Liver (tissue), 3 donors: ENCODE data around the gene CLEC4G.
"Not testable (repeated sequence)": the region's sequence is repeated elsewhere in the genome, so short reads cannot be mapped to it uniquely, and the experiment has no call there.

Experiments used
- EGR1 ChIP-seq, 2 donors: IDR thresholded peaks; 2 replicates each; pipeline ENCODE4 v1.6.1; 2016 to 2018; ENCODE audit warnings: antibody characterized with exemption in 2 of 2, low read depth in 2 of 2
- GABPA ChIP-seq, 2 donors: IDR thresholded peaks in 1 of 2; conservative IDR thresholded peaks in 1 of 2; 2 replicates each; pipeline ENCODE4 v1.6.1; 2016; ENCODE audit warnings: antibody characterized with exemption in 2 of 2, mild to moderate bottlenecking in 1 of 2, moderate library complexity in 1 of 2
- SP1 ChIP-seq: IDR thresholded peaks from 2 replicates; pipeline ENCODE4 v1.6.1; 2018; ENCODE audit warnings: antibody characterized with exemption, mild to moderate bottlenecking
- TAF1 ChIP-seq: conservative IDR thresholded peaks from 2 replicates; pipeline ENCODE4 v1.6.1; 2016; ENCODE audit warnings: antibody characterized with exemption, mild to moderate bottlenecking
- TF ChIP-seq, protein P1 (sequence below): fragments of 150-350 bp; IDR thresholded peaks from 2 replicates; pipeline ENCODE4 v1.5.1; 2017; ENCODE audit warnings: improper control_type of control experiment, low read depth, low read length; ENCODE audit not compliant: missing input control
- TF ChIP-seq, protein P2 (sequence below): IDR thresholded peaks from 2 replicates; pipeline ENCODE4 v1.6.1; 2016; ENCODE audit warnings: antibody characterized with exemption
- TF ChIP-seq, protein P3 (sequence below): IDR thresholded peaks from 2 replicates; pipeline ENCODE4 v1.6.1; 2016; ENCODE audit warnings: antibody characterized with exemption, mild to moderate bottlenecking
- TF ChIP-seq, protein P4 (sequence below): IDR thresholded peaks from 2 replicates; pipeline ENCODE4 v1.6.1; 2016; ENCODE audit warnings: antibody characterized with exemption
- donor health status: healthy.
- donor health status: healthy.

DNA sequence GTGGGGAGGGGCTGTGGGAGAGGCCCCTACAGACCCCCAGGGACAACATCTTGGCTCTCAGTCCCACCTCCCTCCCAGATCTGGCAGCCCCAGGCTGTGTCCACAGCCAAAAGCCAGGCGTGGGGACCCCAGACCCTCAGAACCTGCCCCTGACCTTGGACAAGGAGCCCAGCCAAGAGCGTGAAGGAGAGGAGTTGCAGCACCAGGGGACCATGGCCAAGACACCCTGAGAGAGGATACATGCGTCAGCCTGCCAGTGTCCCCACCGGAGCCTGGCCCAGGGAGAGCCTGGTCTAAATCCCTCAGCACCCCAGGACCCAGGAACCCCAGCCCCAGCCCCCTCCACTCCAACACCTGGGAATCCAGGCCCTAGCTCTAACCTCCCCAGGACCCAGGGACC, 14.4 kb upstream of the CLEC4G start:
- not testable (repeated sequence) for TF ChIP-seq SP1; TAF1; GABPA (IDR thresholded peaks at IDR 0.05 in 1 of 2, conservative IDR thresholded peaks at IDR 0.05 in 1 of 2); EGR1 (IDR thresholded peaks at IDR 0.05; ENCODE audit: low read depth in 2 of 2)
- TF ChIP-seq, protein P1, sequence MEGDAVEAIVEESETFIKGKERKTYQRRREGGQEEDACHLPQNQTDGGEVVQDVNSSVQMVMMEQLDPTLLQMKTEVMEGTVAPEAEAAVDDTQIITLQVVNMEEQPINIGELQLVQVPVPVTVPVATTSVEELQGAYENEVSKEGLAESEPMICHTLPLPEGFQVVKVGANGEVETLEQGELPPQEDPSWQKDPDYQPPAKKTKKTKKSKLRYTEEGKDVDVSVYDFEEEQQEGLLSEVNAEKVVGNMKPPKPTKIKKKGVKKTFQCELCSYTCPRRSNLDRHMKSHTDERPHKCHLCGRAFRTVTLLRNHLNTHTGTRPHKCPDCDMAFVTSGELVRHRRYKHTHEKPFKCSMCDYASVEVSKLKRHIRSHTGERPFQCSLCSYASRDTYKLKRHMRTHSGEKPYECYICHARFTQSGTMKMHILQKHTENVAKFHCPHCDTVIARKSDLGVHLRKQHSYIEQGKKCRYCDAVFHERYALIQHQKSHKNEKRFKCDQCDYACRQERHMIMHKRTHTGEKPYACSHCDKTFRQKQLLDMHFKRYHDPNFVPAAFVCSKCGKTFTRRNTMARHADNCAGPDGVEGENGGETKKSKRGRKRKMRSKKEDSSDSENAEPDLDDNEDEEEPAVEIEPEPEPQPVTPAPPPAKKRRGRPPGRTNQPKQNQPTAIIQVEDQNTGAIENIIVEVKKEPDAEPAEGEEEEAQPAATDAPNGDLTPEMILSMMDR, result not testable (repeated sequence)
- TF ChIP-seq, protein P2, sequence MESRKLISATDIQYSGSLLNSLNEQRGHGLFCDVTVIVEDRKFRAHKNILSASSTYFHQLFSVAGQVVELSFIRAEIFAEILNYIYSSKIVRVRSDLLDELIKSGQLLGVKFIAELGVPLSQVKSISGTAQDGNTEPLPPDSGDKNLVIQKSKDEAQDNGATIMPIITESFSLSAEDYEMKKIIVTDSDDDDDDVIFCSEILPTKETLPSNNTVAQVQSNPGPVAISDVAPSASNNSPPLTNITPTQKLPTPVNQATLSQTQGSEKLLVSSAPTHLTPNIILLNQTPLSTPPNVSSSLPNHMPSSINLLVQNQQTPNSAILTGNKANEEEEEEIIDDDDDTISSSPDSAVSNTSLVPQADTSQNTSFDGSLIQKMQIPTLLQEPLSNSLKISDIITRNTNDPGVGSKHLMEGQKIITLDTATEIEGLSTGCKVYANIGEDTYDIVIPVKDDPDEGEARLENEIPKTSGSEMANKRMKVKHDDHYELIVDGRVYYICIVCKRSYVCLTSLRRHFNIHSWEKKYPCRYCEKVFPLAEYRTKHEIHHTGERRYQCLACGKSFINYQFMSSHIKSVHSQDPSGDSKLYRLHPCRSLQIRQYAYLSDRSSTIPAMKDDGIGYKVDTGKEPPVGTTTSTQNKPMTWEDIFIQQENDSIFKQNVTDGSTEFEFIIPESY, result not testable (repeated sequence)
- TF ChIP-seq, protein P3, sequence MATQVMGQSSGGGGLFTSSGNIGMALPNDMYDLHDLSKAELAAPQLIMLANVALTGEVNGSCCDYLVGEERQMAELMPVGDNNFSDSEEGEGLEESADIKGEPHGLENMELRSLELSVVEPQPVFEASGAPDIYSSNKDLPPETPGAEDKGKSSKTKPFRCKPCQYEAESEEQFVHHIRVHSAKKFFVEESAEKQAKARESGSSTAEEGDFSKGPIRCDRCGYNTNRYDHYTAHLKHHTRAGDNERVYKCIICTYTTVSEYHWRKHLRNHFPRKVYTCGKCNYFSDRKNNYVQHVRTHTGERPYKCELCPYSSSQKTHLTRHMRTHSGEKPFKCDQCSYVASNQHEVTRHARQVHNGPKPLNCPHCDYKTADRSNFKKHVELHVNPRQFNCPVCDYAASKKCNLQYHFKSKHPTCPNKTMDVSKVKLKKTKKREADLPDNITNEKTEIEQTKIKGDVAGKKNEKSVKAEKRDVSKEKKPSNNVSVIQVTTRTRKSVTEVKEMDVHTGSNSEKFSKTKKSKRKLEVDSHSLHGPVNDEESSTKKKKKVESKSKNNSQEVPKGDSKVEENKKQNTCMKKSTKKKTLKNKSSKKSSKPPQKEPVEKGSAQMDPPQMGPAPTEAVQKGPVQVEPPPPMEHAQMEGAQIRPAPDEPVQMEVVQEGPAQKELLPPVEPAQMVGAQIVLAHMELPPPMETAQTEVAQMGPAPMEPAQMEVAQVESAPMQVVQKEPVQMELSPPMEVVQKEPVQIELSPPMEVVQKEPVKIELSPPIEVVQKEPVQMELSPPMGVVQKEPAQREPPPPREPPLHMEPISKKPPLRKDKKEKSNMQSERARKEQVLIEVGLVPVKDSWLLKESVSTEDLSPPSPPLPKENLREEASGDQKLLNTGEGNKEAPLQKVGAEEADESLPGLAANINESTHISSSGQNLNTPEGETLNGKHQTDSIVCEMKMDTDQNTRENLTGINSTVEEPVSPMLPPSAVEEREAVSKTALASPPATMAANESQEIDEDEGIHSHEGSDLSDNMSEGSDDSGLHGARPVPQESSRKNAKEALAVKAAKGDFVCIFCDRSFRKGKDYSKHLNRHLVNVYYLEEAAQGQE, result not testable (repeated sequence)
- TF ChIP-seq, protein P4, sequence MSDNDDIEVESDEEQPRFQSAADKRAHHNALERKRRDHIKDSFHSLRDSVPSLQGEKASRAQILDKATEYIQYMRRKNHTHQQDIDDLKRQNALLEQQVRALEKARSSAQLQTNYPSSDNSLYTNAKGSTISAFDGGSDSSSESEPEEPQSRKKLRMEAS, result not testable (repeated sequence)
